SH-SY5Y (cell line): Measurements from ENCODE around the gene SULT4A1.

Experiments
- GATA2 ChIP-seq: IDR thresholded peaks from 2 replicates; pipeline ENCODE4 v1.6.1; 2011; ENCODE audit warnings: mild to moderate bottlenecking, low read depth, low read length
- GATA3 ChIP-seq: IDR thresholded peaks from 2 replicates; pipeline ENCODE4 v1.6.1; 2011; ENCODE audit warnings: low read depth, mild to moderate bottlenecking, low read length, moderate library complexity

SULT4A1 gene

DNA sequence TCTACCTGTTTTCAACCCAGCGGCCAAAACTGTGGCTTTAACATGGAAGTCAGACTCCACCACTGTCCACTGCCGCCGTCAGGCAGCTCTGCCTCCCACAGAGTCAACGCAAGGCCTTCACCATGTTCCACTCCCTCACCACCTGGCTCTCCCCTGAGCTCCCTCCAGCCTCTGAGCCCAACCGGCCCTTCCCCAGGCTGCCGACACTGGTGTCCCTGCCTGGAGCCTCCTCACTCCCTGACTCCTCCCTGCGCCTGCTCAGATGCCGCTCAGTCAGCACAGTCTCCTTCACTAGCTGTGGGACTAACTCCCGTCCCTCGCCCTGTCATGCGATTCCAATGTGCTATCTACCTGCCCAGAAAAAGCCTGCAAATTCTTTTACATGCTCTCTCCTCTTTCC is 16.3 kb downstream of the SULT4A1 start:
- TF ChIP-seq GATA2, result no peak

DNA sequence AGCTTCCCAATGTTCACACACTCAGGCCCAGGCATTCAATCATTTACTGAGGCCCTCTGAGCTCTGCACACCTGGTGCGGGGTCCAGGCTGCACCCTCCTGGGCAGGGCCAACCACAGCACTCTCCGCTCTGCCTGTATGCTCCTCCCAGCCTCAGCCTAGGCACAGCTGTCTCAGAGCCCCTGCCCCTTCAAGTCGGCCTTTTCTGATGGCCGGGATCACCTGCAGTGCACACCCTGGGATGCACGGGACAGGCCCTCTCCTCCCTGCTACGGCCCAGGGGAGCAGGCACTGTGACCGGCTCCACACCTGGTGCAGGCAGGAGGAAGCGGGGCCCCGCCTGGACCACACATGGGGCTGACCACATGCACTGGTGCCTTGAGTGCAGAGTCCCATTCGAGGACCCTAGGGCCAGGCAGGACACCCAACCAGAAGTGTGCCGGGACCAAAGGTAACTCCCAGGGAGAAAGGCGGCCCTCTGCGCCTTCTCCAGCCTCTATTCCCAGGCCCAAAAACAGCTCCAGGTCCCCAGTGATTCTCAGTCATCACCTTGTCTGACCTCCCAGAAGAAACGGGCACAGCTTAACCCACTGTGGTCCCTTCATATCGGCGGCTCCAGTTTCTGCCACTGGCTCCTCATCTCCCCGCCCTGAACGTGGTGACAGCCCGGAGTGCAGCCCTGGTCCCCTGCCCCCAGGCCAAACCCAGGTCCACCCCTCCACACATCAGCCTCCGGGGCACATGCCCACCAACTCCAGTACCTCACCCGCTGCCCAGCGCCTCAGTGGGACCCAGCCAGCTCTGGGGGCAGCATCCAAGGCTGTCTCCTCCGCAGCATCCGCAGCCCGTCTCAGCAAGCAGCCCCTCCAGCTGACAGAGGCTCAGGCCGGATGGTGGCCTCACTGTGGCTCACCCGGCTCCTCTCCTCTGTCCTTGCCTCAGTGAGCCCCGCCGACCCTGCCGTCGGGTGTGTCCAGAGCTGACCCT is 17.5 kb downstream of the SULT4A1 start:
- TF ChIP-seq GATA2 (no peak), GATA3 (no peak)

DNA sequence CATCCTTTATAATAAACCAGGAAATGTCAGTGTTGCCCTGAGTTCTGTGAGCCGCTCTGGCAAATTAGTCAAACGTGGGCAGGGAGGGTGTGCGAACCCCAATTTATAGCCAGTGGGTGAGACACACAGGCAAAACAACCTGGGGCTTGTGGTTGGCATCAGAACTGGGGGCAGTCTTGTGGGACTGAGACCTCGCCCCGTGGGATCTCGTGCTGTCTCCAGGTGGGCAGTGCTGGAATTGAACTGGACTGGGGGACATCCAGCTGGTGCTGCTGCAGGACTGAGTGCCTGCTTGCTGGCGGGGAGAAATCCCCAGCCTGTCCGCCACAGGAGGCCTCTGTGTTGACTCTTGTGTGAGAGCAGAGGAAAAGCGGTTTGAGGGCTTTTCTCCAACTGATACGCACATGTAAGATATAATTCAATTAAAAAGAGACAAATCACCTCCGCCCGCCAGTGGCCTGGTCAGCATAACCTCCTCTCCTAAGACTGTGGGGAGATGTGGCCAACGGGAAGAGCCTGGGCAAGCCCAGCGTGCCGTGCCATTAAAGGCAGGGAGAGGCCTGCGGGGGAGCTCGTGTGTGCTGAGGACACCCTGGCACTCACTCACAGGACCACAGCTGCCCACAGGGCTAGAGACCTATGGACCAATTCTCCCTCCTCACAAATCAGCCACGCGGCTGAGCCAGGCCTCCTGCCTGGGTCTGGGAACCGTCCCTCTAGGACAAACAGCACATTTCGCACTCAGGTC is 18.4 kb downstream of the SULT4A1 start:
- TF ChIP-seq GATA3, result no peak
- TF ChIP-seq GATA2, result no peak

DNA sequence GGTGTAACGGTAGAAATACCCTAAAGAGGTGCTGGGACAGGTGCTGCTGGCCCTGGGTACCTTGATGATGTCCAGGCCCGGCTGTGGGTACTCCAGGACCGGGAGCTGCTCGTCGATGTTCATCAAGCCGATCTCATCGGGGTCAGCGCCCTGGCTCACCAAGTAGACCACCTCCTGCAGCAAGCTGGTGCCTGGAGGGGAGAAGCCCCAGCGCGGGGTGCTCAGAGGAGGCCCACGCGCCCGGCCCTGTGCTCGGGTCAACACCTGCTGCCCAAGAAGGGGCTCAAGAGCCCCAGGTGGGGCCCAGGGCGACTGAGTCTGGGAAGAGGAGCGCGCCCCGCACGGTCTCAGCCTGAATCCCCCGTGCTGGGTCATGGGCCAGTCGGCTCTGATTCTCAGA is 20.6 kb downstream of the SULT4A1 start:
- TF ChIP-seq GATA2 (no peak), GATA3 (no peak)

DNA sequence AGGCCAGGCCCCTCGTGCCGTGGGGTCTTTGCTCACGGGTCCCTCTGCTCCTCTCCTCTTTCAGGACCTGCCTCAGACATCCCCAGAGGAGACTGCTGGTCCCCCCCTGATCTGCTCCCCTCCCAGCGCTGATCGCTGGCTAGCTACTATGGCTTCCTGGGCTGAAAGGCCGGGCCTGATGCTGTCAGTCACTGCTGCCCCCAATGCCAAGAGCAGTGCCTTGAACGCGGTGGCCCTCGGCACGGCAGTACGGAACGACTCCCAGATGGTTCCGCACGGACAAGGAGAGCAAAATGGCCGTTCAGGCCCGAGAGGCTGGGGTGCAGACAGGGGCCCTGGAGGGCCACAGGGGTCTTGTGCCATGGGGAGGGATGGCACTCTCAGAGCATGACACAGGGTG is 21.5 kb downstream of the SULT4A1 start:
- TF ChIP-seq GATA2, result no peak
- no peak for TF ChIP-seq GATA3

DNA sequence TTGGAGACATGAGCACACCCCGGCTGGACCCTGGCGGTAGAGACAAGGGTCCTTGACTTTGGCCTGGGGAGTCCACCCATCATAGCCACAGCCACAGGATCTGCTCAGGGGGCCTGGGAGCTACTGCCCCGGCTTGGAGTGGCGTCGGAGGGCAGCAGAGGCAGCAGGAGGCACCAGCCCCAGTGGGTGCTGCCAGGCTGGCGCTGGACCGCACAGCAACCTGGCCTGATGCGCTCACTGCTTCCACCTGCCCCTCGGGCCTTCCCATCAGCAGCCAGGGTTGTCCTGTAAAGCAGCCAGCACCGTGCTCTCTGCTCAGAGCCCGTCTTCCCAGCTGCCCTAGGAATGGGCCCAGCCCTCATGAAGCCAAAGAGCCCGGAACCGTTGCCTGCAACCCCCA is 21.9 kb downstream of the SULT4A1 start:
- TF ChIP-seq GATA2 (no peak), GATA3 (no peak)

DNA sequence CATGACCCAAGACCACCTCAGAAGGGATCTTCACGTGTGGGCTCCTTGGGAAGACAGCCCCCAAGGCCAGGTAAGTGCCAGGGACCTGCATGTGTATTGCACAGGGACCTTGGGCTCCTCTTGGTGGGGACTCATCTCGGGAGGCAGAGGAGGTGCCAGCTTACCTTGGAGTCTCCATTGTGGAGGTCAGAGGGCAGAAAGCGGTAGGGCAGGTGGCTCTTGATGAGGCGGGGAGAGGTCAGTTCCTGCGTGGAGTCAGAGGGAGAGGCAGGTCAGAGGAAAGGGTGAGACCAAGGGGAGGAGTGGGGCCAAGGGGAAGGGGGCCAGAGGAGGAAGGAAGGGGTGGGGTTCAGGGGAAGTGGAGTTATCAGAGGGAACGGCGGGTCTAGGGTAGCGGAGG is 22.5 kb downstream of the SULT4A1 start:
- TF ChIP-seq GATA3 (no peak), GATA2 (no peak)

DNA sequence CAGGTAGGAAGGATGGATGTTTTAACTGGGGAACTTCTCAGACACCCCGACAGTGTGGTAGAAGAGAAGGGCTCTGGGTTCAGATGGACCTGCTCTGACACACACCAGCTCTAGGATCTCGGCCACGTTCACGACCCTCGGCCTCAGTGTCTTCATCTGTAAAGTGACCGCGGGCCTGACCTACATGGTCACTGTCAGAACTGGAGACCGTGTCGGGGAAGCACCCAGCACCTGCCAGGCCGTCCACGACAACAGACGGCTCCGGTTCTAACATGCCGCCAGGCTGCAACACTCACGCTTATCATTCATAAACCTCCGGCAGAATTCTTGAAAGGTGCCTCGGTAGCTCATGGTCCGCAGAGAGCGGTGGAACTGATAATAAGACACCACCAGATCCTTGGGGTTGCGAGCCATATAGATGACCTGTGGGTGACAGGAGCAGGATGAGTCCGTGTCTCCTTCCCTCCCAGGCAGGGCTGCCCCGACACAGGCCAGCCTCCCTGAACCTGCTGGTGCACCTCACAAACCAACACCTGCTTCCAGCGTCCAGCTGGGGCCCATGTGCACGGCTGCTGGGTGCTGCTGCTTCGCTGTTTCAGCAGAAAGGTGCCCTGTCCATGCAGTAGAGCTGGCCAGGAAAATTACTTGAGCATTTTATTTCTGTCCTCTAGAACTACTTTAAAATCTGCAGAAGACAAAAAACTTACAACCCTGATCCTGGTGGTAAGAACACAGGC is 23.6 kb downstream of the SULT4A1 start:
- no peak for TF ChIP-seq GATA3

DNA sequence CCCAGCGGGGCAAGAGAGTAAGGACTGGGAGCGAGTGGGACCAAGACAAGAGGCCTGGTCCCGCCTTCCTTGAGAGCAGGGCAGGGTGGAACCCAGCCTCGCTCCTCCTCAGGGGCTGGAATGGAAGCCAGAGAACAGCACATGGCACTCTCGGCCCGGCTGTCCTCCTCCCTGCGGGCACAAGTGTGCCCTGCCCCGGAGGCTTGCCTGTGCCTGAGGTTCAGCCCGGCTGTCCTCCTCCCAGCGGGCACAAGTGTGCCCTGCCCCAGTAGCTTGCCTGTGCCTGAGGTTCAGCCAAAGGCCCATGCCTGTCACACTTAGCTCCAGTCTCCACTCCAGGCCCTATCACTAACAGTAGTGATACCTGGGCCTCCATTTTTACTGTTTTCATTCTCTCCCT is 24.2 kb downstream of the SULT4A1 start:
- TF ChIP-seq GATA3 (no peak), GATA2 (no peak)

DNA sequence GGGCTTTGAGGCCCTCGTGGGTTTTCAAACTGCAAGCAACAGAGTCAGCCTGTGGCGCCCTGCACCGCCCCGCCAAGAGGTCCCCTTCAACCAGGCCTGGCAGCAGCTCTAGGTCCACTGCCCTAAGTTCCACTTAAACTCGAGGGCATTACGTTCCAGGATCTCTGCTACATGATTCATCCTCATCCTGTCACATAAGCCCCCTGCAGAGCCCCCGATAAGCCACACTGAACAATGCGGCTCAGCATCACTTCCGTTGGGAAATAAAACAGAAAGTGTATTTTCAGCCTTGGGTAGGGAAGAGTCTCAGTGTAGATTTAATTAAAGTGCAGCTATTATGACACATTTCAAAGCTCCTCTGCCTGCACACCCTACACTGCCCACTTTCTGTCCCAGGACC is 24.6 kb downstream of the SULT4A1 start:
- no peak for TF ChIP-seq GATA2

DNA sequence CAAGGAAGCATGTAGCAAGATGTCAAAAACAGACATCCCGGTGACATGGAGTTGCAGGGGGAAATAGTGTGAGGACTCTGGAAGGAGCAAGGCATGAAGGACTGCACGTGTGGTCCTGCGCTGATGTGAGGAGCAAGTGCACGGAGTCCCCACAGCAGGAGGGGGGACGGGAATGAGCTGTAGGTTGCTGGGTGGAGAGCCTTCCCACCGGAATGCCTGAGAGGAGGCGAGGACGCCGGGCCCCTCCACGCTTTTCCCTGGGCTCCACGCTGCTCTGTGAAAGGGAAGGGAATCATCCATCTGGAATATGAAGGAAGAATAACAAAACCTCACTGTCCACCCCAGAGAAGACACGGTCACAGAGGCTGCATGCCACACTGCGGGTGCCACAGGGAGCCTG is 26.6 kb downstream of the SULT4A1 start:
- TF ChIP-seq GATA3 (no peak), GATA2 (no peak)

DNA sequence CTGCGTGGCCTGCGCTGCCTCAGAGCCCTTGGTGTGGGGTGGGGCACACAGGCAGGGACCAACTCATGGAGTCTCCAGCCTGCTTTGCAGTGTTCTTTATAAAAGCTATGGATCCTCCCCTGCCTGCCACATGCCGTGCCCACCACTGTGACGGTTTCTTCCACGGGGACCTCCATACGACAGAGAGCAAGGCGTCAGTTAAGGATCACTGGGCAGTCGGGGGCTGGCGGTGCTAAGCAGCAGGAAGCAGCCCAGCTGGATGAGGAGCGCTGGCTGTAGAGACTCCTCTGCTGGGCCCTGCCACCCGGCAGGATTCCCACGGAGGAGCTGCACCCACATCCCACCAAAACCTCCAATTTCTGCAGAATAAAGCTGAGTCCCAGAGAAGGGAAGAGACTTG is 27.1 kb downstream of the SULT4A1 start:
- TF ChIP-seq GATA2, result no peak
- TF ChIP-seq GATA3, result no peak

DNA sequence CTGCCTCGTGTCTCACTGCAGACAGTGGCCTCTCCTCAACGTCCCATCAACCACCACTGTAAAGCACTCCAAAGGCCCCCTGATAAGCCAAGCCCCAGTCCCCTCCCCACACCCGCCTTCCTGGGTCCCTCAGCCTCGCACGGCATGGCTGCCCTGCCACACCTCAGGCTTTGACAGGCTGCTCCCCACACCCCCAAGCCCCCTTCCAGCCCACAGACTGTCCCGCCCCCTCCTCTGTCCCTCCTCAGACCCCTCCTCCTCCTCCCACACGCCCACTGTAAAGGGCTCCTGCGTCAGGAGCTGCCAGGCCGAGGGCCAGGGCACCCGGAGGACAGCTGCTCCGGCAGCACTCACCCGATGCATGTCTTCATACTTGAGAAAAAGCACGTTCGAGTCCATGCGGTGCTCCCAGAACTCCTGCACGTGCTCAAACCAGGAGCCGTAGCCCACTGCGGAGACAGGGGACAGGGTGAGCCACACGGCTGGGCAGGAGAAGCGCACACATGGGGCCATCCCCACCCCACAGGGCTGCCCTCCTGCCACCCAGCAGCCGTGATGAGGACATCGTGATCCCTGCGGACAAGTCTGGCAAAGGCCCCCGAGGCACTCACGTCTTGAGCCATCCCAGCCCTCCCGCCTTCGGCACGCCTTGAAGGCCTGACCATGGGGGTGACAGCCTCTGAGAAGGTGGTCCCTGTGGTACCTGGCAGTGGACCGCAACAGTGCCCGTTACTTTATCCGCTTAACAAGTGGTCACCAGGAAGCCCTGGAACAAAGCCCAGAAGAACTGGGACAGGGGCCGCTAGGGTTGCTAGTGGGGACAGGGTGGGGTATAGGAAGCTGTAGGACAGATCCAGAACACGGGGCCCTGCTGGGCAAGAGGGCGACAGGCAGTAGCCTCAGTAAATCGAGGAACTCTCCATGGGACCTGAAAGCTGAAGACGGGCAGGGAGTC is 28.8 kb downstream of the SULT4A1 start:
- TF ChIP-seq GATA2, result no peak
- TF ChIP-seq GATA3, result no peak
